CD14-positive monocyte (primary cell): ENCODE data around the gene RNASE12. TPM values are rescaled to one million over a fixed set of nuclear protein-coding genes. Genes with fewer than 3 reads are reported as not detected.
"Not testable (repeated sequence)": the region's sequence is repeated elsewhere in the genome, so short reads cannot be mapped to it uniquely, and the experiment has no call there.

Source experiments
- DNase-seq, 3 donors: peaks; one replicate each; pipeline ENCODE4 v3.0.0-alpha.2; 2011 to 2022
- H2AFZ ChIP-seq: 2 replicates; pipeline ENCODE4 v1.6.0; 2012; ENCODE audit warnings: mild to moderate bottlenecking, low read depth, low read length, inconsistent platforms; ENCODE audit not compliant: insufficient read depth, poor library complexity, severe bottlenecking
- H3K27ac ChIP-seq, 2 donors: 1 replicate in 1 of 2; 2 replicates in 1 of 2; pipeline ENCODE4 v1.5.1; 2012 to 2013; ENCODE audit warnings: low read length in 2 of 2, control low read depth in 1 of 2, inconsistent platforms in 1 of 2, low read depth in 1 of 2, mild to moderate bottlenecking in 1 of 2
- H3K27me3 ChIP-seq, 2 donors: one replicate each; pipeline versions ENCODE4 v1.6.0 to v1.6.1; 2011 to 2013; ENCODE audit warnings: low read length in 2 of 2; ENCODE audit not compliant: control insufficient read depth in 2 of 2, insufficient read depth in 2 of 2
- H3K36me3 ChIP-seq, 2 donors: replicated peaks in 1 of 2; 1 replicate in 1 of 2; 2 replicates in 1 of 2; pipeline versions ENCODE4 v1.5.1 to v1.6.1; 2012 to 2013; ENCODE audit warnings: low read length in 2 of 2, control low read depth in 1 of 2, inconsistent platforms in 1 of 2, mild to moderate bottlenecking in 1 of 2; ENCODE audit not compliant: insufficient read depth in 2 of 2, control insufficient read depth in 1 of 2
- H3K4me1 ChIP-seq, 2 donors: 1 replicate in 1 of 2; 2 replicates in 1 of 2; pipeline versions ENCODE4 v1.5.1 to v1.6.1; 2012 to 2013; ENCODE audit warnings: low read length in 2 of 2, control low read depth in 1 of 2, inconsistent platforms in 1 of 2, mild to moderate bottlenecking in 1 of 2, moderate library complexity in 1 of 2; ENCODE audit not compliant: insufficient read depth in 2 of 2, control insufficient read depth in 1 of 2
- H3K4me2 ChIP-seq: replicated peaks from 2 replicates; pipeline ENCODE3; 2012; ENCODE audit warnings: low read length, moderate library complexity, mild to moderate bottlenecking; ENCODE audit not compliant: poor library complexity, severe bottlenecking; ENCODE audit errors: extremely low read depth
- H3K4me3 ChIP-seq, 3 experiments: fragments of 200-600 bp in 1 of 3; sonication (generic) in 1 of 3; replicated peaks in 1 of 3; 1 replicate in 2 of 3; 2 replicates in 1 of 3; pipeline ENCODE4 v1.5.1; 2011 to 2013; ENCODE audit warnings: low read length in 3 of 3, mild to moderate bottlenecking in 3 of 3, control low read depth in 2 of 3, low read depth in 2 of 3, inconsistent platforms in 1 of 3, moderate library complexity in 1 of 3
- H3K79me2 ChIP-seq: 2 replicates; pipeline ENCODE4 v1.6.0; 2012; ENCODE audit warnings: mild to moderate bottlenecking, control low read depth, inconsistent platforms, low read length, moderate library complexity; ENCODE audit not compliant: insufficient read depth
- H3K9ac ChIP-seq: 2 replicates; pipeline ENCODE4 v1.6.0; 2017; ENCODE audit warnings: low read length, mild to moderate bottlenecking; ENCODE audit not compliant: insufficient read depth, poor library complexity, severe bottlenecking
- H3K9me3 ChIP-seq, 2 donors: replicated peaks in 1 of 2; 1 replicate in 1 of 2; 2 replicates in 1 of 2; pipeline versions ENCODE4 v1.5.1 to v1.6.1; 2012 to 2013; ENCODE audit warnings: low read length in 2 of 2, control low read depth in 1 of 2; ENCODE audit not compliant: control insufficient read depth in 1 of 2, insufficient read depth in 1 of 2
- H4K20me1 ChIP-seq: 2 replicates; pipeline ENCODE4 v1.6.0; 2012; ENCODE audit warnings: mild to moderate bottlenecking, low read length, control low read depth, moderate library complexity; ENCODE audit not compliant: insufficient read depth
- H3K27ac Mint-ChIP-seq, 7 donors: one replicate each; pipeline ENCODE4 v1.8.0; 2020; ENCODE audit warnings: mild to moderate bottlenecking in 7 of 7, mixed read lengths in 7 of 7, moderate library complexity in 6 of 7, inconsistent platforms in 2 of 7
- H3K27me3 Mint-ChIP-seq, 3 donors: one replicate each; pipeline ENCODE4 v1.8.0; 2021 to 2022; ENCODE audit warnings: low read depth in 3 of 3, mild to moderate bottlenecking in 3 of 3, mixed read lengths in 3 of 3, moderate library complexity in 3 of 3, inconsistent platforms in 1 of 3
- H3K36me3 Mint-ChIP-seq, 2 donors: one replicate each; pipeline ENCODE4 v1.8.0; 2020; ENCODE audit warnings: mixed read lengths in 2 of 2, inconsistent platforms in 1 of 2, mild to moderate bottlenecking in 1 of 2
- H3K4me1 Mint-ChIP-seq: one replicate; pipeline ENCODE4 v1.8.0; 2020; ENCODE audit warnings: mild to moderate bottlenecking, mixed read lengths
- H3K4me3 Mint-ChIP-seq, 2 donors: one replicate each; pipeline ENCODE4 v1.8.0; 2020; ENCODE audit warnings: mild to moderate bottlenecking in 2 of 2, mixed read lengths in 2 of 2, moderate library complexity in 1 of 2
- H3K9me3 Mint-ChIP-seq, 7 donors: one replicate each; pipeline ENCODE4 v1.8.0; 2020 to 2022; ENCODE audit warnings: mixed read lengths in 7 of 7, mild to moderate bottlenecking in 6 of 7, moderate library complexity in 6 of 7, inconsistent platforms in 2 of 7
- CTCF ChIP-seq: fragments of 200-600 bp; IDR thresholded peaks from one replicate; pipeline ENCODE4 v1.8.0; 2022; ENCODE audit warnings: antibody characterized with exemption, mild to moderate bottlenecking
- WGBS: methylation state at CpG from one replicate; pipeline ENCODE4 v1.1.5; 2013; ENCODE audit warnings: missing lambda C conversion rate; ENCODE audit not compliant: insufficient coverage; 5-methylcytosine and 5-hydroxymethylcytosine counted together
- intact Hi-C, 2 donors: fragments of 100-400 bp; cut with micrococcal nuclease; formaldehyde crosslinking; loops; one replicate each; pipeline versions ENCODE4 v1.15.0 to v1.15.1; 2023
- polyA plus RNA-seq, 3 donors: library from polyadenylated mRNA; depleted of rRNA in 1 of 3; unstranded in 2 of 3; stranded (reverse) in 1 of 3; fragments of 300-500 nt in 2 of 3; fragments of >200 nt in 1 of 3; fragmentation: Illumina TruSeq in 2 of 3; gene quantifications; 1 replicate in 2 of 3; 2 replicates in 1 of 3; pipeline ENCODE4 v1.2.3, GENCODE V29; 2012 to 2021

RNASE12 gene
- polyA plus RNA-seq, 3 donors, result not detected

GRCh38 chr14:20620798-20621478 is 29.8 kb upstream of the RNASE12 start:
- Histone ChIP-seq H3K9ac (no peak overlapping the region), H2AFZ (no peak overlapping the region), H3K4me2 (no peak overlapping the region), H3K79me2 (no peaks in the 10 kb centered on the region), H3K36me3 (no peaks in the 10 kb centered on the region), H3K9me3 (no peaks in the 10 kb centered on the region), H3K4me1 (peaks cover 51 to 54% of the 10 kb centered on the region in 2 donors), H3K4me3 (no peak overlapping the region), H3K27me3 (peaks cover 8 to 11% of the 10 kb centered on the region in 2 donors), H3K27ac (no peak overlapping the region), H4K20me1 (no peaks in the 10 kb centered on the region)
- DNase-seq, result no peak
- 60% methylated on average over 2 of the region's 2 CpGs for WGBS
- Mint-ChIP-seq H3K4me1 (peaks cover 58% of the 10 kb centered on the region), H3K27me3 (peaks cover 12 to 18% (median 17%) of the 10 kb centered on the region in 3 donors), H3K27ac (no peak overlapping the region), H3K4me3 (no peak overlapping the region), H3K9me3 (peaks cover 0 to 6% (median 5%) of the 10 kb centered on the region in 7 donors), H3K36me3 (no peaks in the 10 kb centered on the region)
- TF ChIP-seq CTCF, result no peak
- intact Hi-C loops, result no loop called here

GRCh38 chr14:20619688-20620087 is 28.5 kb upstream of the RNASE12 start:
- H3K27me3 ChIP-seq, H3K27ac ChIP-seq, H3K9me3 Mint-ChIP-seq, H3K4me3 ChIP-seq, H3K36me3 ChIP-seq, H3K9ac ChIP-seq, H3K4me2 ChIP-seq, H3K27ac Mint-ChIP-seq, H2AFZ ChIP-seq, H4K20me1 ChIP-seq, H3K4me3 Mint-ChIP-seq, H3K9me3 ChIP-seq, H3K27me3 Mint-ChIP-seq, H3K36me3 Mint-ChIP-seq, H3K79me2 ChIP-seq, DNase-seq: not testable (repeated sequence)
- WGBS, result no CpG with 5 or more reads among the region's 6 CpGs
- intact Hi-C loops, result loop anchor here in 1 of 2 donors (10.0 kb wide), 1 partner anchor 165 kb away; the partner anchor contains the start of gene RNASE6
- H3K4me1 ChIP-seq, result peaks cover 38 to 41% of the 10 kb centered on the region in 2 donors
- H3K4me1 Mint-ChIP-seq, result peaks cover 46% of the 10 kb centered on the region
